ENCODE measurements around the gene JADE2.

DNA sequence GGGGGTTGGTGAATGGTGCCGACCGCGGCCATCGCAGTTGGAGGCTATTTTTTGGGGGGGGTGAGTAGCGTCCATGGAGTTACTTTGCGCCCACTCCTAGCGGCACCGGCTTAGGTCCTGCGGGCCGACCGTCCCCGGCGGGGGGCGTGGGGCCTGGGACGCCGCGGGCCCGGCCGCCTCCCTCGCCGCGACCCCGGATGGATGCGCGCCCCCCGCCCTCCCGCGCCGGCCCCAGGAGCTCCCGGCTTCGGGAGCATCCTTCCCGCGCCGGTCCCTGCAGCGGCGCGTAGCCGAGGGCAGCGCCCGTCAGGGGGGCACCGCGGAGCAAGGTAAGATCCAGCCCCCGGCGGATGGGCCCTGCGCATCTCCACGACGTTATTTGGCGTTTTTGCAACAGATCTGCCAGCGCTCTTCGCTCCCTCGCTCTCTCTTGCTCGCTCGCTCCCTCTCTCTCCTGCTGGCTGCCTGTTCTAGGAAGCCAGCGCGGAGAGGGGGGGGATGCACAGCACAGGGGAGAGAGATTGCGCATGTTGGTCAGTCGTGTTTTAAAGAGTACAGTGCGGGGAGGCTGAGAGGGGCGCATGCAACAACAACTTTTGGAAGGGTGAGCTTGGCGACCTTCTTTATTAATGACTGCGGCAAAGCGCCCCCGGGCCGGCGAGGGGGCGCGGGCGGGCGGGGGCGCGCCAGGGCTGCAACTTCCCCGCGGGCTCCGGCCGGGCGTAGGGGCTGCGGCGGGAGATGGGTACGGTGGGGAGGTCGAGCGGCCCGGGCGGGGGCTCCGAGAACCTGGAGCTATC is 413 bp downstream of the JADE2 start:
- no peak for TF ChIP-seq POLR2A (IDR thresholded peaks at IDR 0.05)
- TF ChIP-seq, protein P1, sequence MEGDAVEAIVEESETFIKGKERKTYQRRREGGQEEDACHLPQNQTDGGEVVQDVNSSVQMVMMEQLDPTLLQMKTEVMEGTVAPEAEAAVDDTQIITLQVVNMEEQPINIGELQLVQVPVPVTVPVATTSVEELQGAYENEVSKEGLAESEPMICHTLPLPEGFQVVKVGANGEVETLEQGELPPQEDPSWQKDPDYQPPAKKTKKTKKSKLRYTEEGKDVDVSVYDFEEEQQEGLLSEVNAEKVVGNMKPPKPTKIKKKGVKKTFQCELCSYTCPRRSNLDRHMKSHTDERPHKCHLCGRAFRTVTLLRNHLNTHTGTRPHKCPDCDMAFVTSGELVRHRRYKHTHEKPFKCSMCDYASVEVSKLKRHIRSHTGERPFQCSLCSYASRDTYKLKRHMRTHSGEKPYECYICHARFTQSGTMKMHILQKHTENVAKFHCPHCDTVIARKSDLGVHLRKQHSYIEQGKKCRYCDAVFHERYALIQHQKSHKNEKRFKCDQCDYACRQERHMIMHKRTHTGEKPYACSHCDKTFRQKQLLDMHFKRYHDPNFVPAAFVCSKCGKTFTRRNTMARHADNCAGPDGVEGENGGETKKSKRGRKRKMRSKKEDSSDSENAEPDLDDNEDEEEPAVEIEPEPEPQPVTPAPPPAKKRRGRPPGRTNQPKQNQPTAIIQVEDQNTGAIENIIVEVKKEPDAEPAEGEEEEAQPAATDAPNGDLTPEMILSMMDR (IDR thresholded peaks at IDR 0.05), result peak in 3 of 4 experiments; percentile 2 to 40 (median 6)

All from gastroesophageal sphincter (tissue), 3 donors.